Liver (tissue), 9 donors: ENCODE data around the gene DHRS3. TPM values are rescaled to one million over a fixed set of nuclear protein-coding genes. Genes with fewer than 3 reads are reported as not detected.
A peak's percentile ranks its signal among the peaks of the same experiment; 100 is the strongest.

Experiments
- DNase-seq: peaks from one replicate; pipeline ENCODE4 v3.0.0-alpha.2; 2017; ENCODE audit warnings: low spot score
- H3K27ac ChIP-seq, 2 donors: one replicate each; pipeline ENCODE4 v1.7.0; 2013; ENCODE audit warnings: inconsistent platforms in 2 of 2, low read length in 2 of 2, control low read depth in 1 of 2, low read depth in 1 of 2, mild to moderate bottlenecking in 1 of 2
- H3K27me3 ChIP-seq, 4 donors: one replicate each; pipeline versions ENCODE4 v1.6.1 to v1.7.0; 2013; ENCODE audit warnings: low read length in 3 of 4, inconsistent platforms in 1 of 4, mild to moderate bottlenecking in 1 of 4, moderate library complexity in 1 of 4; ENCODE audit not compliant: control insufficient read depth in 4 of 4, insufficient read depth in 4 of 4
- H3K36me3 ChIP-seq, 4 donors: one replicate each; pipeline versions ENCODE4 v1.6.1 to v1.7.0; 2013; ENCODE audit warnings: low read length in 3 of 4, mild to moderate bottlenecking in 3 of 4, low read depth in 1 of 4, moderate library complexity in 1 of 4; ENCODE audit not compliant: control insufficient read depth in 4 of 4, insufficient read depth in 3 of 4
- H3K4me1 ChIP-seq, 4 donors: one replicate each; pipeline versions ENCODE4 v1.6.1 to v1.7.0; 2013; ENCODE audit warnings: low read length in 3 of 4, mild to moderate bottlenecking in 3 of 4, moderate library complexity in 1 of 4; ENCODE audit not compliant: control insufficient read depth in 4 of 4, insufficient read depth in 4 of 4
- H3K4me3 ChIP-seq, 3 donors: one replicate each; pipeline versions ENCODE4 v1.6.1 to v1.7.0; 2013; ENCODE audit warnings: low read length in 3 of 3, control low read depth in 1 of 3, low read depth in 1 of 3, mild to moderate bottlenecking in 1 of 3
- H3K9ac ChIP-seq, 2 donors: one replicate each; pipeline ENCODE4 v1.7.0; 2013; ENCODE audit warnings: low read length in 2 of 2, mild to moderate bottlenecking in 2 of 2, moderate library complexity in 2 of 2, control low read depth in 1 of 2, low read depth in 1 of 2
- H3K9me3 ChIP-seq, 4 donors: one replicate each; pipeline versions ENCODE4 v1.6.1 to v1.7.0; 2013; ENCODE audit warnings: low read length in 3 of 4; ENCODE audit not compliant: control insufficient read depth in 4 of 4
- CTCF ChIP-seq: fragments of 150-350 bp; IDR thresholded peaks from 2 replicates; pipeline ENCODE4 v1.5.1; 2017; ENCODE audit warnings: improper control_type of control experiment, low read depth, low read length; ENCODE audit not compliant: missing input control
- FOXA1 ChIP-seq: IDR thresholded peaks from 2 replicates; pipeline ENCODE4 v1.6.1; 2016; ENCODE audit warnings: antibody characterized with exemption
- FOXA2 ChIP-seq: IDR thresholded peaks from 2 replicates; pipeline ENCODE4 v1.6.1; 2016; ENCODE audit warnings: antibody characterized with exemption
- GABPA ChIP-seq, 2 donors: IDR thresholded peaks in 1 of 2; conservative IDR thresholded peaks in 1 of 2; 2 replicates each; pipeline ENCODE4 v1.6.1; 2016; ENCODE audit warnings: antibody characterized with exemption in 2 of 2, mild to moderate bottlenecking in 1 of 2, moderate library complexity in 1 of 2
- HNF4A ChIP-seq, 2 donors: conservative IDR thresholded peaks; 2 replicates each; pipeline ENCODE4 v1.6.1; 2016; ENCODE audit warnings: antibody characterized with exemption in 2 of 2, mild to moderate bottlenecking in 2 of 2
- HNF4G ChIP-seq: IDR thresholded peaks from 2 replicates; pipeline ENCODE4 v1.6.1; 2016; ENCODE audit warnings: antibody characterized with exemption
- JUND ChIP-seq, 2 donors: IDR thresholded peaks; 2 replicates each; pipeline ENCODE4 v1.6.1; 2016; ENCODE audit warnings: antibody characterized with exemption in 2 of 2
- NR2F2 ChIP-seq: IDR thresholded peaks from 2 replicates; pipeline ENCODE4 v1.6.1; 2016; ENCODE audit warnings: antibody characterized with exemption
- RAD21 ChIP-seq, 2 donors: IDR thresholded peaks; 2 replicates each; pipeline ENCODE4 v1.6.1; 2016; ENCODE audit warnings: antibody characterized with exemption in 2 of 2, mild to moderate bottlenecking in 2 of 2
- REST ChIP-seq: IDR thresholded peaks from 2 replicates; pipeline ENCODE4 v1.6.1; 2016; ENCODE audit warnings: antibody characterized with exemption, mild to moderate bottlenecking
- SP1 ChIP-seq: IDR thresholded peaks from 2 replicates; pipeline ENCODE4 v1.6.1; 2018; ENCODE audit warnings: antibody characterized with exemption, mild to moderate bottlenecking
- TAF1 ChIP-seq: conservative IDR thresholded peaks from 2 replicates; pipeline ENCODE4 v1.6.1; 2016; ENCODE audit warnings: antibody characterized with exemption, mild to moderate bottlenecking
- YY1 ChIP-seq: IDR thresholded peaks from 2 replicates; pipeline ENCODE4 v1.6.1; 2016; ENCODE audit warnings: antibody characterized with exemption, mild to moderate bottlenecking
- WGBS: extraction: QIAGEN DNeasy Blood & Tissue Kit; methylation state at CpG from one replicate; pipeline ENCODE4 v1.1.7; 2013; 5-methylcytosine and 5-hydroxymethylcytosine counted together
- polyA plus RNA-seq, 2 donors: library from polyadenylated mRNA; stranded (reverse) in 1 of 2; unstranded in 1 of 2; fragments of 200-250 nt in 1 of 2; fragments of >200 nt in 1 of 2; fragmentation: Nextera tagmentation in 1 of 2; extraction: Ambion mirVana in 1 of 2; gene quantifications; one replicate each; pipeline versions ENCODE4 v1.2.1 to v1.2.3, GENCODE V29; 2013 to 2015
- total RNA-seq, 2 donors: library from RNA; depleted of rRNA; stranded (reverse); fragments of >200 nt; gene quantifications; one replicate each; pipeline ENCODE4 v1.2.3, GENCODE V29; 2014
- TF ChIP-seq, protein P1 (sequence below): IDR thresholded peaks from 2 replicates; pipeline ENCODE4 v1.6.1; 2016; ENCODE audit warnings: antibody characterized with exemption
- TF ChIP-seq, protein P2 (sequence below): IDR thresholded peaks from 2 replicates; pipeline ENCODE4 v1.6.1; 2016; ENCODE audit warnings: antibody characterized with exemption
- donor health status: healthy.
- donor health status: healthy.
- donor health status: healthy.
- donor health status: healthy.
- donor health status: healthy.

The DHRS3 gene
- total and polyA plus RNA-seq, 4 donors: 62.6 to 185 (median 158) TPM

DNA sequence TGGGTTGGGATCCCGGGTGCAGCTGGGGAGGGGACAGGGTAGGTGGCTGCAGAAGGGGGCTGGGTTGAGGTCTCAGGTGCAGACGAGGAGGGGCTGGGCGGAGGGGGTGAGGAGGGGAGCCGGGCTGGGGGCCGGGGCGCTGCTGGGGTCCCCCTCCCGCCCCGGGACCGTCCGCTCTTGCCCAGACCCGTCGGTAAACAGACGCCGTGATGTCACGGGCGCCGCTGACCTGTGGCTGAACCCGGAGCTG lies 22.3 kb downstream of the DHRS3 start:
- Histone ChIP-seq H3K27me3 (no peaks in the 10 kb centered on the region), H3K4me1 (peaks cover 25 to 91% (median 76%) of the 10 kb centered on the region in 4 donors), H3K9ac (no peak overlapping the region), H3K9me3 (no peaks in the 10 kb centered on the region), H3K36me3 (peaks cover 0 to 4% (median under 1%) of the 10 kb centered on the region in 4 donors), H3K4me3 (peak overlapping the region in 1 of 3 donors; percentile 20), H3K27ac (peak overlapping the region; percentile 94 to 96)
- DNase-seq: no peak
- TF ChIP-seq, protein P1, sequence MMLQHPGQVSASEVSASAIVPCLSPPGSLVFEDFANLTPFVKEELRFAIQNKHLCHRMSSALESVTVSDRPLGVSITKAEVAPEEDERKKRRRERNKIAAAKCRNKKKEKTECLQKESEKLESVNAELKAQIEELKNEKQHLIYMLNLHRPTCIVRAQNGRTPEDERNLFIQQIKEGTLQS: no peak
- TF ChIP-seq REST (no peak), FOXA1 (peak; percentile 46), FOXA2 (peak; percentile 35)
- 2% methylated on average over 18 of the region's 18 CpGs for WGBS

DNA sequence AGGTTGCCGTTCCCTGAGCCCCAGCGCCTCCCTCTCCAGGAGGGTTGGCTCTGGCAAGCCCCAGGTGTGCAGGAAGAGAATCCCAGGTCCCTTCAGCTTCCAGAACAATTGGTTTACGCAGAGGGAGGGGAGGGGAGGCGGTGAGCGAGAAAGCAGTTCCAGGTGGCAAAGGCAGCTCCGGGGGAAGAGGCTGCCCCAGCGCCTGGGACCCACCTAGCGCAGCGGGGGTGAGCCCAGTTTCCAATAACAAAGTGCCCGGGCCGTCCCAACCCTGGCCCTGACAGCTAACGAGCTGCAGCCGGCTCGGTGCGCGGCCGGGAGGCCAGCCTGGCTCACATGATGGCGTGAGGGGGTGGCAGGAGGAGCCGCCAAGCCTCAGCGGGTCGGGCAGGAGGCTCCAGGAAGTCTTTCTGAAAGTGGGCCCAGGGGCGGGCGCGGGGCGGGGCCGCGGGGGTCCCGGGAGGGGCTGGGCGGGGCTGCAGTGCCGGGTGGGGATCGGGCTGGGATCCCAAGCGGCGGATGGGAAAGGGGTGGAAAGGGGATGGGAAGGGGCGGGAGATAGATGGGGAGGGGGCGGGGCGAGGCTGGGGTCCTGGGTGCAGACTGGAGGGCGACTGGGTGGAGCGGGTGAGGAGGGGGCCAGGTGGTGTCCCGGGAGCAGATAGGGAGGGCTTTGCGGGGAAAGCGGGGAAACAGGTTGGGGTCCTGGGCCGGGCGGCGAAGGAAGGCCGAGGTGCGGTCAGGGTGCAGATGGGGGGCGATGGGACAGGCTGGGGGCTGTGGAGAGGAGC lies 22.8 kb downstream of the DHRS3 start:
- peaks cover 23 to 88% (median 71%) of the 10 kb centered on the region in 4 donors for H3K4me1 ChIP-seq
- no peaks in the 10 kb centered on the region for H3K27me3 ChIP-seq
- peaks cover 0 to 4% (median under 1%) of the 10 kb centered on the region in 4 donors for H3K36me3 ChIP-seq
- H3K9me3 ChIP-seq: no peaks in the 10 kb centered on the region
- DNase-seq: no peak
- H3K4me3 ChIP-seq: peak overlapping the region in 2 of 3 donors; percentile 4 to 20
- WGBS: 18% methylated on average over 47 of the region's 47 CpGs
- TF ChIP-seq FOXA1 (no peak), HNF4A (conservative IDR thresholded peaks at IDR 0.05) (no peak), HNF4G (no peak), YY1 (no peak), CTCF (no peak), SP1 (no peak), RAD21 (IDR thresholded peaks at IDR 0.05) (no peak)
- H3K27ac ChIP-seq: peak overlapping the region; percentile 94 to 96
- H3K9ac ChIP-seq: peak overlapping the region in 1 of 2 donors; percentile 30

DNA sequence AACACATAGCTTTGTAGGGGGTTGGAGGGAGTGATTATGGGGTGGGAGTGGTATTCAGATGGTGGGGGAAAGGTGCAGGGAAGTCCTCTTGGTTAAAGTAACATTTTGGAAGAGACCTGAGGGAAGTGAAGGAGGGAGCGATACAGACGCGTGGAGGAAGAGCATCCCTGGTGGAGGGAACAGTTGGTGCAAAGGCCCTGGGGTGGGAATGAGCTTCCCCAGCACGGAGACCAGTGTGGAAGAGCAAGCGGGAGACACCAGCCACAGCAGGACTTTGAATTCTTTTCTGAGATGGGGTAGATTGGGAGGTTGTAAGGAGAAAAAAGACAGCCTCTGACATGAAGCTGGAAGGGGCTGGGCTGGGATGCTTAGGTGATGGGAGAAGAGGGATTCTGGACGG lies 23.5 kb downstream of the DHRS3 start:
- Histone ChIP-seq H3K9ac (peak overlapping the region; percentile 30 to 51), H3K36me3 (peaks cover 0 to 7% (median under 1%) of the 10 kb centered on the region in 4 donors), H3K27me3 (no peaks in the 10 kb centered on the region), H3K27ac (peak overlapping the region; percentile 94 to 96), H3K4me3 (no peak overlapping the region), H3K4me1 (peaks cover 22 to 82% (median 65%) of the 10 kb centered on the region in 4 donors), H3K9me3 (no peaks in the 10 kb centered on the region)
- TF ChIP-seq NR2F2 (no peak), SP1 (no peak), HNF4G (no peak), YY1 (no peak), GABPA (IDR thresholded peaks at IDR 0.05 in 1 of 2, conservative IDR thresholded peaks at IDR 0.05 in 1 of 2) (no peak), CTCF (no peak), RAD21 (IDR thresholded peaks at IDR 0.05) (no peak), FOXA1 (no peak), JUND (IDR thresholded peaks at IDR 0.05) (no peak), TAF1 (no peak)
- TF ChIP-seq, protein P2, sequence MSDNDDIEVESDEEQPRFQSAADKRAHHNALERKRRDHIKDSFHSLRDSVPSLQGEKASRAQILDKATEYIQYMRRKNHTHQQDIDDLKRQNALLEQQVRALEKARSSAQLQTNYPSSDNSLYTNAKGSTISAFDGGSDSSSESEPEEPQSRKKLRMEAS: no peak
- no peak for DNase-seq
- 84% methylated on average over 6 of the region's 6 CpGs for WGBS
